Retina (tissue), 1 donor: ENCODE results near the gene KDM4B.

Experiments
- DNase-seq: peaks from one replicate; pipeline ENCODE4 v3.0.0-alpha.2; 2016

KDM4B gene

DNA sequence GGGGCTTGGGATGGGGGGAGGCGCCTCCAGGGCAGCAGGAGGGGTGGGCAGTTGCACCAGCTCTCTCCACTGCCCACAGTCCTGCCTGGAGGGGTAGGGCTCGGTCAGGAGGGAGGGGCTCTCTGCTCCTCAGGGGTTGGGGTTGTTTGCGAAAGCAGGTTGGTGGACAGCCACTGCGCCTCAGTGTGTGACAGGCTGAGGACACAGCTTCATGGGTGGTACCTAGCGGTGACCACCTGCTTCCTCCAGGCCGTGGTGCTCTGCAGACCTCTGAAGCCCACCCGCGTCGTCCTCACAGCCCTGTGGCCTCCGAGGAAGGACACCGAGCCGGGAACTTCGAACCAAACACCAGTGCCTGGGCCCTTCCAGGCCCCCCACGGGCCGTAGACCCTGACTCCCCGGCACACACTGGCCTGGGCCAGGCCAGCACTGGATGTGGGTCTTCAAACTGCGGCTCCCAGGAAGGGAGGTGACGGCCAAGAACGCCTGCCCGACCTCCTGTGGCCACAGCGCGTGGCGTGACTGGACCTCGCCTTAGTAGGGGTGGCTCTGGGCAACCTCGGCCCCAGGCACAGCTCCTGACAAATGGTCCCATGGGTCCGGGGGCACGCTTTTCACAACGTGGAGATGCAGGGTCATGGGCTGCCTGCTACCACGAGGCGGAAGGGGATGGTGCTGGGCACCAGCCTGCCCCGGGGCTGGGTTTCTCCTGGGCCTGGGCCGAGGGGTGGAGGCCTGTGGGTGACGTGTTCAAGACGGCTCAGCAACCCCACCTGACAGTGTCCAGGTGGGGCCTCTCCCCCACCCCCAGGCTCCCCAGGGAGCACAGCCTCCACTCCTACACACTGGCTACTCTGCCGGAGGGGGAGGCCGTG lies 173.2 kb downstream of the KDM4B start:
- DNase-seq = no peak

GRCh38 chr19:5142725-5143097 lies 173.8 kb downstream of the KDM4B start:
- no peak for DNase-seq

- no peak for DNase-seq
These were observed 174.8 kb downstream of the KDM4B start for GRCh38 chr19:5143471-5144411.

DNA sequence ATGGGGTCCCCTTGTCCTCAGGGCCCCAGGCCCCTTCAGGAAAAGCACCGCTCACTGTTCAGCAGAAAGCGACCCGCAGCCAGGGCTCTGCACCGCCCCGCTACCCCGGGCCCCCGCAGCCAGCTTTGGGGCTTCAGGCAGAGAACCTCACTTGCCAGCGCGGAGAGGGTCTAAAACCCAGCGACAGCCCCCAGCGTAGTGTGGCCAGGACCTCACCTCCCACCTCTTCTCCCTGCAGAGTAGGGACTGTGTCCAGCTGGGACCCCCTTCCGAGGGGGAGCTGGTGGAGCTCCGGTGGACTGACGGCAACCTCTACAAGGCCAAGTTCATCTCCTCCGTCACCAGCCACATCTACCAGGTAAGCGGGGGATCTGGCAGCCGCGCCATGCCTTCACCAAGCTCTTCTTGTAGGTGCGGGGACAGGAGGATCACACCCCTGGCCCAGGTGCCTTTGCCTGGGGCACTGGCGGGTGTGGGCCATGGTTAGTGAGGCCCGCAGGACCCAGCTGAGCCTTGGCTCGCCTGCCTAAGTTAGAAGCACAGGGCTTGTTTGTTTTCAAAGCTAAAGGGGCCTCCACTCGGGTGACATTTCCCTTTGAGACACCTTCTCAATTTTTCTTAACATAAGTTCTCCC lies 175.7 kb downstream of the KDM4B start:
- DNase-seq = no peak

- DNase-seq = no peak
These were observed 176.9 kb downstream of the KDM4B start for GRCh38 chr19:5145521-5146511.

DNA sequence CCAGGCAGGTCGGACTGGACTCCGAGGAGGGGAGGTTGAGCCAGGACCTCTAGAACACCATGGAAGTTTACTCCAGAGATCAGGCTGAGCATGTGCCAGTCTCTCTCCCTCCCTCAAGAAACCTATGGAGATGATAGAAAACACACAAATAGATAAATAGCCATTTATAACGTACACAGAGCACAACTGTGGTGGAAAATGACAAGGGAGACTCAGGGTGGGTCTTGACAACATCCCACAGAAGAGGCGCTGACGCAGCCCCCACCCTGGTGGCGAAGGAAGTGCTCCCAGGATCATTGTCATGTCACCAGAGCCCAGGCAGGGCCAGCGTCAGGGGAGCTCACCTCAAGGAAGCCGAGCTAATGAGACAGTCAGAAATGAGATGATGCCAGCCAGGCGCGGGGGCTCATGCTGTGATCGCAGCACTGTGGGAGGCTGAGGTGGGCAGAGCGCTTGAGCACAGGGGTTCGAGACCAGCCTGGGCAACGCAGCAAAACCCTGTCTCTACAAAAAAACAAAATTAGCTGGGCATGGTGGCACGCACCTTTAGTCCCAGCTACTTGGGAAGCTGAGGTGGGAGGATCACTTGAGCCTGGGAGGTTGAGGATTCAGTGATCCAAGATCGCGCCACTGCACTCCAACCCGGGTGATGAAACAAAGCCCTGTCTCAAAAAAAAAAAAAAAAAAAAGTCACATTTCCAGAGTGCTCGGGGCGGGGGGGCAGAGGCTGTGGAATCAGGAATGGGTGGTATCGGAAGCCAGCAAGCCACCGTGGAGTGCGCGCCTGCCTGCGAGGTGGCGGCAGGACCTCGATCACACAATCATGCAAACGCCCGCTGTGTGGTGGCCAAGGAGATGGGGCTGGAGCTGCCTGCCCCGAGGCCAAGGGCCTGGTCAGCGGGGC lies 178.4 kb downstream of the KDM4B start:
- DNase-seq = no peak

GRCh38 chr19:5147978-5148793 lies 179.3 kb downstream of the KDM4B start:
- DNase-seq = no peak

GRCh38 chr19:5148794-5149190 lies 179.9 kb downstream of the KDM4B start:
- DNase-seq = no peak

DNA sequence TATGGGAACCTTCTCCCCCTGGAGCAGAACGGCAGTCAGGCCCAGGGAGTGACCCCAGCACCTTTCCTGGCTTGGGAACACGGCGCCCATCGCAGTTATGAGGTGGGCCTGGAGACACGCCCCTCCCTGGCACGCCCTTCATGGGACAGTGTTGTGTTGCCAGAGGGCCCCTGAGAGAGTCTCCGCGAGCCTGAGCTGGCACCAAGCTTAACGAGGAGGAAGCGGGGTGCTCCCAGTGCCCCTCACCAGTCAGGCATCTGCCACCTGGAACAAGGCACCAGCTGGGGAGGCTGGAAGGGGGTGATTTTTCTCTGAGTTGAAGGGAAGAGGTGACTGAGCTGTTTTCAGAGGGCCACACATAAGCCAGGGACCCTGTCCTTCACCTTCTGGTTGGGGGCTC lies 180.6 kb downstream of the KDM4B start:
- DNase-seq = no peak

GRCh38 chr19:5149932-5150901 lies 181.3 kb downstream of the KDM4B start:
- no peak for DNase-seq

DNA sequence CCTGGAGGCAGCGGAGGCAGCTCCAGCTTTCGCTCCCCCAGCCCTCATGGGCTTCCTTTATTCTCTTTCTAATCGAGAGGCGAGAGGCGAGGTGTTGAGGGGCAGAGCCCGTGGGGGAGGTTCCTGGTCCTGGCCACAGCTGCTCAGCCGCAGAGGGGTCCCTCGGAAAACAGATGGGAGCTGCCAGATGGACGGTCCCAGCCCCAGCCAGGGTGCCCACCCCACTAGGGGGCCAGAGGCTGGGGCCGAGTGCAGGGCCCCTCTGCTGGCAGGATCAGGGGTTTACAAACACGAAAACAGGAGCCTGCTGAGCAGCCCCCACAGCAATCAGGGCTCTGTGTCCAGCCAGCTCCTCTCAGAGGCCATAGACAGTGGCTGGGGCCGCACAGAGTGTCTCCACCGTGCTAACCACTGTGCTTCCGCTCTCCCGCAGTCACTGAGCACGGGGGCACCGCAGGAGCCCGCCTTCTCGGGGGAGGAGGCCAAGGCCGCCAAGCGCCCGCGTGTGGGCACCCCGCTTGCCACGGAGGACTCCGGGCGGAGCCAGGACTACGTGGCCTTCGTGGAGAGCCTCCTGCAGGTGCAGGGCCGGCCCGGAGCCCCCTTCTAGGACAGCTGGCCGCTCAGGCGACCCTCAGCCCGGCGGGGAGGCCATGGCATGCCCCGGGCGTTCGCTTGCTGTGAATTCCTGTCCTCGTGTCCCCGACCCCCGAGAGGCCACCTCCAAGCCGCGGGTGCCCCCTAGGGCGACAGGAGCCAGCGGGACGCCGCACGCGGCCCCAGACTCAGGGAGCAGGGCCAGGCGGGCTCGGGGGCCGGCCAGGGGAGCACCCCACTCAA lies 182.2 kb downstream of the KDM4B start:
- peak; percentile 58 for DNase-seq

GRCh38 chr19:5152013-5152763 lies 183.3 kb downstream of the KDM4B start:
- DNase-seq = no peak

- DNase-seq = no peak
These were observed 184.0 kb downstream of the KDM4B start for GRCh38 chr19:5152767-5153532.

DNA sequence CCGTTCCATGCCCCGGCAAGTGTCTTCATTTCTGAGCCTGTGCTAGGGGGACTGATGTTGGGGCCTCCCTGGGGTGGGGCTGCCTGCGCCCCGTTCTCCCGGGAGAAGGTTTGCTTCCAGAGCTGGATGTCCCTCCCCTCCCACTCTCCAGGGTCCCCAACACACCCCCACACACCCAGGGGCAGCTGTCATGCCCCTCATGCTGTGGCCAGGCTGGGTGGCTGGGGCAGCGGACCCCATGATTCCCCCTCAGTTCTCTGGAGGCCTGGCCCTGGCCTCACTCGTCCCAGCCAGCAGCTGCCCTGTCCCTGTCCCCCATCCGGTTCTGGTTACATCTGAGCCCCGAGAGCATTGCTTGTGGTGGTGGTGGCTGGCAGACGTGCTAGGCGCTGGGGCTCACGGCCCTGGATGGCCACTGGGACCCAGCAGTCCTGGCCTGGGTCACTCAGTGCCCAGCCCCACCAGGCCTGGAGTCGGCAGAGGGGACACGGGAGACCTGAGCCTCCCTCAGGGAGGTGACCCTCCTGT lies 184.8 kb downstream of the KDM4B start:
- DNase-seq = no peak

GRCh38 chr19:5154129-5154798 lies 185.4 kb downstream of the KDM4B start:
- no peak for DNase-seq
